ENCODE measurements around the gene RADX. TPM values are rescaled to one million over a fixed set of nuclear protein-coding genes. Genes with fewer than 3 reads are reported as not detected.

RADX gene
- total RNA-seq, 1 experiment from 2014 or later, result 0.61 TPM

GRCh38 chrX:106707771-106708454 is 96.1 kb downstream of the RADX start:
- Histone ChIP-seq H3K9me3 (replicated peaks) (no peaks in the 10 kb centered on the region), H3K27me3 (replicated peaks) (no peaks in the 10 kb centered on the region), H3K4me3 (no peak overlapping the region), H3K4me1 (replicated peaks) (0 out of 2 replicates have a peak, but pooled peaks cover 3% of the 10 kb centered on the region), H3K36me3 (no peaks in the 10 kb centered on the region), H3K27ac (no peak overlapping the region; the same call in 1 of the 2 replicates)
- peak; percentile 22 to 33 for DNase-seq (ENCODE audit: low read depth in 1 of 2, low spot score in 2 of 2)

GRCh38 chrX:106710771-106711170 is 99.0 kb downstream of the RADX start:
- H3K4me1 ChIP-seq (replicated peaks), result 0 out of 2 replicates have a peak, but pooled peaks cover 3% of the 10 kb centered on the region
- H3K4me3 ChIP-seq, result no peak overlapping the region
- no peak overlapping the region for H3K27ac ChIP-seq
- DNase-seq (ENCODE audit: low read depth in 1 of 2, low spot score in 2 of 2), result no peak
- no peaks in the 10 kb centered on the region for H3K9me3 ChIP-seq (replicated peaks)
- H3K36me3 ChIP-seq, result no peaks in the 10 kb centered on the region
- no peaks in the 10 kb centered on the region for H3K27me3 ChIP-seq (replicated peaks)

DNA sequence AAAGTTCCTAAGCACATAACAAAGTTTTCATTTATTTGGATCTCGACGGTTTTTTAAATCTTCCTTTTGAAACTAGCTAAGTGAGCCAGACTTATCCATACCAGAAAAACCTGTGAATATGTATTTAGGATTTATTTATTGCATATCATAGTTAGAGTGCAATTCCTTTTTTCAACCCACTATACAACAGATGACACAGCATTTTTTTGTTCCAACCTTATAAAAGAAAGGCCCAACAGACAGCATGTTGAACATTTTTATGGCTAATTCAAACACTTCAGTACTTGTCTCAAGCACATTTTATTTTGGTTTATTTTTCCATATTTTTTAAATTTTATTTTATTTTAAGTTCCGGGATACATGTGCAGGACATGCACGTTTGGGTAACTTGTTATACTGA is 99.6 kb downstream of the RADX start:
- DNase-seq (ENCODE audit: low read depth in 1 of 2, low spot score in 2 of 2), result no peak
- Histone ChIP-seq H3K4me3 (no peak overlapping the region), H3K27ac (no peak overlapping the region), H3K27me3 (replicated peaks) (no peaks in the 10 kb centered on the region), H3K9me3 (replicated peaks) (no peaks in the 10 kb centered on the region), H3K4me1 (replicated peaks) (0 out of 2 replicates have a peak, but pooled peaks cover 3% of the 10 kb centered on the region), H3K36me3 (no peaks in the 10 kb centered on the region)

DNA sequence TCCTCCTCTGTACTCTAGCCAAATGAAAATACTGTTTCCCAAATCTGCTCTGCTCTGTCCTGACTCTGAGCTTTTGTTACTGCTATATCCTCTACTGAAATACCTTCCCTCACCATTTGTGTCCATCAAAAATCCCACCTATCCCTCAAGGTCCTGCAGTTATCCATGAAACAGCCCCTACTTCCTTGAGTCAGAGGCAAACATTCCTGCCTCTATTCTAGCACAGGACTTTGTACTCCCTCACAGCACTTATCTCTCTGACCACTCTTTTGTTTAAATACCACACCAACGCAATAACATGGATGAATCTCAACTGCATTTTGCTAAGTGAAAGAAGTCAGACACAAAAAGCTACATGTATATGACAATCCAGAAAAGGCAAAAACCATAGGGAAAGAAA is 104.2 kb downstream of the RADX start:
- Histone ChIP-seq H3K27ac (no peak overlapping the region), H3K36me3 (no peaks in the 10 kb centered on the region), H3K27me3 (replicated peaks) (no peaks in the 10 kb centered on the region), H3K4me1 (replicated peaks) (no peaks in the 10 kb centered on the region), H3K4me3 (no peak overlapping the region), H3K9me3 (replicated peaks) (no peaks in the 10 kb centered on the region)
- no peak for DNase-seq (ENCODE audit: low read depth in 1 of 2, low spot score in 2 of 2)

GRCh38 chrX:106716463-106716862 is 104.7 kb downstream of the RADX start:
- Histone ChIP-seq H3K9me3 (replicated peaks) (no peaks in the 10 kb centered on the region), H3K27me3 (replicated peaks) (no peaks in the 10 kb centered on the region), H3K4me1 (replicated peaks) (no peaks in the 10 kb centered on the region), H3K27ac (no peak overlapping the region), H3K4me3 (no peak overlapping the region), H3K36me3 (no peaks in the 10 kb centered on the region)
- DNase-seq (ENCODE audit: low read depth in 1 of 2, low spot score in 2 of 2), result no peak

GRCh38 chrX:106718709-106719108 is 106.9 kb downstream of the RADX start:
- Histone ChIP-seq H3K27me3 (replicated peaks) (no peaks in the 10 kb centered on the region), H3K4me3 (no peak overlapping the region), H3K36me3 (no peaks in the 10 kb centered on the region), H3K4me1 (replicated peaks) (no peaks in the 10 kb centered on the region), H3K27ac (no peak overlapping the region), H3K9me3 (replicated peaks) (no peaks in the 10 kb centered on the region)
- DNase-seq (ENCODE audit: low read depth in 1 of 2, low spot score in 2 of 2), result no peak

- DNase-seq (ENCODE audit: low read depth in 1 of 2, low spot score in 2 of 2), result no peak
- Histone ChIP-seq H3K9me3 (replicated peaks) (no peaks in the 10 kb centered on the region), H3K27me3 (replicated peaks) (peaks cover 14% of the 10 kb centered on the region), H3K4me1 (replicated peaks) (no peaks in the 10 kb centered on the region), H3K4me3 (no peak overlapping the region), H3K36me3 (no peaks in the 10 kb centered on the region), H3K27ac (no peak overlapping the region)
Observed at GRCh38 chrX:106725931-106726330, 114.2 kb downstream of the RADX start.

- Histone ChIP-seq H3K4me3 (no peak within 1 kb of the TSS), H3K9me3 (replicated peaks) (no peaks in the 10 kb centered on the region), H3K27me3 (replicated peaks) (peaks cover 14% of the 10 kb centered on the region), H3K4me1 (replicated peaks) (no peaks in the 10 kb centered on the region), H3K27ac (no peak within 1 kb of the TSS), H3K36me3 (no peaks in the 10 kb centered on the region)
- no peak for DNase-seq (ENCODE audit: low read depth in 1 of 2, low spot score in 2 of 2)
Observed at GRCh38 chrX:106726485-106727437, 115.0 kb downstream of the RADX start, which contains the start of gene RNF128. TSS of gene RNF128 (plus strand) at chrX:106726701. CDS start at chrX:106726914, 213 bp downstream.

DNA sequence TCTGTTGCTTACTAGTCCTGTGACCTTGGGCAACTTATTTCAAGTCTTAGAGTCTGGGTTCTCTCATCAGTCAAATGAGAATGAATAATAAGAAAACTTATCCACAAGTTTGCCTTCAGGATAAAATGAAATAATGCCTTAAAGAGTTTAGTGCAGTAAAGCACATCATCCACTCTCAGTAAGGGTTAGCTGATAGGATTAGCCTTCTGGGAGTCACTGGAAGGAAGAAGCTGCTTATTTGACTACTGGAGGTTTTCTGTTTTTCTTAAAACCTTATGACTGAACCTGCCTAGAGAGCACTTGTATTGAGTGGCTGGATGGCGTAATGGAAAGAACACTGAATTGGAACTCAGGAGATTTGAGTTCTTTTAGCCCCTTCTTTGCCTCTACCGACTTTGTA is 116.6 kb downstream of the RADX start:
- H3K9me3 ChIP-seq (replicated peaks), result no peaks in the 10 kb centered on the region
- no peak for DNase-seq (ENCODE audit: low read depth in 1 of 2, low spot score in 2 of 2)
- no peak overlapping the region for H3K27ac ChIP-seq
- H3K27me3 ChIP-seq (replicated peaks), result peaks cover 14% of the 10 kb centered on the region
- H3K4me1 ChIP-seq (replicated peaks), result no peaks in the 10 kb centered on the region
- no peaks in the 10 kb centered on the region for H3K36me3 ChIP-seq
- no peak overlapping the region for H3K4me3 ChIP-seq

Other genes starting within 250 kb of the RADX start
- gene RNF128, start 114.7 kb downstream of the RADX start, total RNA-seq (2014; rRNA removed; shearing (Covaris generic)), result not detected in 2 replicates
- 0.66 and 2.1 TPM in 2 replicates for gene TBC1D8B, start 190.7 kb downstream of the RADX start, total RNA-seq (2014; rRNA removed; shearing (Covaris generic))